ENCODE data around the gene PCDHGA10.

- no peak for TF ChIP-seq CTCF (conservative IDR thresholded peaks at IDR 0.05; ENCODE audit: low read depth, low read length)
- no peak for TF ChIP-seq EZH2 (IDR thresholded peaks at IDR 0.05; ENCODE audit: borderline replicate concordance, low read depth, low read length, poor library complexity, severe bottlenecking)
These were observed 15.1 kb downstream of the PCDHGA10 start for GRCh38 chr5:141427783-141428426.
